ENCODE measurements around the gene PHOSPHO1. TPM values are rescaled to one million over a fixed set of nuclear protein-coding genes. Genes with fewer than 3 reads are reported as not detected.

The PHOSPHO1 gene
- total RNA-seq, 4 donors from 2014 or later: 1.2 to 1.5 (median 1.4) TPM; not detected in 1

GRCh38 chr17:49240619-49241018 is 10.0 kb upstream of the PHOSPHO1 start:
- DNase-seq (ENCODE audit: extremely low spot score): no peak
- no peaks in the 10 kb centered on the region for H3K27me3 ChIP-seq
- peaks cover 0 to 4% (median 0%) of the 10 kb centered on the region in 4 donors for H3K4me1 ChIP-seq
- 85% methylated on average over 1 of the region's 1 CpG for WGBS
- TF ChIP-seq POLR2A (IDR thresholded peaks at IDR 0.05; ENCODE audit: low read depth): no peak
- no peak overlapping the region for H3K27ac ChIP-seq (replicated peaks in 1 of 4)
- H3K9me3 ChIP-seq: no peaks in the 10 kb centered on the region
- H3K36me3 ChIP-seq: no peaks in the 10 kb centered on the region
- H3K4me3 ChIP-seq: no peak overlapping the region
- intact Hi-C loops (cut with DNase I): no loop called here

GRCh38 chr17:49239963-49240362 is 9.4 kb upstream of the PHOSPHO1 start:
- 86% methylated on average over 1 of the region's 1 CpG for WGBS
- TF ChIP-seq POLR2A (IDR thresholded peaks at IDR 0.05; ENCODE audit: low read depth) (no peak), CTCF (IDR thresholded peaks at IDR 0.05) (no peak), POLR2AphosphoS5 (IDR thresholded peaks at IDR 0.05) (no peak), EP300 (IDR thresholded peaks at IDR 0.05) (no peak)

GRCh38 chr17:49235896-49236295 is 5.3 kb upstream of the PHOSPHO1 start:
- Histone ChIP-seq H3K4me1 (peaks cover 0 to 11% (median 6%) of the 10 kb centered on the region in 4 donors), H3K4me3 (no peak overlapping the region), H3K27ac (replicated peaks in 1 of 4) (no peak overlapping the region), H3K36me3 (no peaks in the 10 kb centered on the region), H3K27me3 (no peaks in the 10 kb centered on the region), H3K9me3 (no peaks in the 10 kb centered on the region)
- DNase-seq (ENCODE audit: extremely low spot score): no peak
- no peak for TF ChIP-seq POLR2AphosphoS5 (IDR thresholded peaks at IDR 0.05)
- no peak for TF ChIP-seq POLR2A (IDR thresholded peaks at IDR 0.05; ENCODE audit: low read depth)
- no peak for TF ChIP-seq CTCF (IDR thresholded peaks at IDR 0.05)
- no peak for TF ChIP-seq EP300 (IDR thresholded peaks at IDR 0.05)
- intact Hi-C loops (cut with DNase I): no loop called here
- WGBS: 85% methylated on average over 4 of the region's 4 CpGs

More at GRCh38 chr17:49239963-49240362, 9.4 kb upstream of the PHOSPHO1 start:
- Histone ChIP-seq H3K4me1 (peaks cover 0 to 4% (median 0%) of the 10 kb centered on the region in 4 donors), H3K36me3 (no peaks in the 10 kb centered on the region), H3K27me3 (no peaks in the 10 kb centered on the region), H3K27ac (replicated peaks in 1 of 4) (no peak overlapping the region), H3K4me3 (no peak overlapping the region), H3K9me3 (no peaks in the 10 kb centered on the region)
- no peak for DNase-seq (ENCODE audit: extremely low spot score)
- intact Hi-C loops (cut with DNase I): no loop called here

- Histone ChIP-seq H3K27ac (replicated peaks in 1 of 4) (no peak overlapping the region), H3K4me1 (peaks cover 8 to 19% (median 18%) of the 10 kb centered on the region in 4 donors), H3K9me3 (no peaks in the 10 kb centered on the region), H3K36me3 (no peaks in the 10 kb centered on the region), H3K27me3 (peaks cover 0 to 2% (median 0%) of the 10 kb centered on the region in 4 donors), H3K4me3 (no peak overlapping the region)
- DNase-seq (ENCODE audit: extremely low spot score): no peak
- intact Hi-C loops (cut with DNase I): no loop called here
- TF ChIP-seq POLR2AphosphoS5 (IDR thresholded peaks at IDR 0.05) (no peak), POLR2A (IDR thresholded peaks at IDR 0.05; ENCODE audit: low read depth) (no peak), CTCF (IDR thresholded peaks at IDR 0.05) (no peak), EP300 (IDR thresholded peaks at IDR 0.05) (no peak)
- 84% methylated on average over 5 of the region's 5 CpGs for WGBS
These were observed 4.0 kb upstream of the PHOSPHO1 start for GRCh38 chr17:49234509-49235080.

- Histone ChIP-seq H3K4me3 (peak overlapping the region in 2 of 4 donors; percentile 61 to 67), H3K27ac (replicated peaks in 1 of 4) (no peak overlapping the region), H3K4me1 (peaks cover 12 to 22% (median 21%) of the 10 kb centered on the region in 4 donors), H3K9me3 (no peaks in the 10 kb centered on the region), H3K36me3 (no peaks in the 10 kb centered on the region), H3K27me3 (peaks cover 0 to 14% (median 4%) of the 10 kb centered on the region in 4 donors)
- TF ChIP-seq CTCF (IDR thresholded peaks at IDR 0.05) (no peak), EP300 (IDR thresholded peaks at IDR 0.05) (no peak), POLR2AphosphoS5 (IDR thresholded peaks at IDR 0.05) (no peak), POLR2A (IDR thresholded peaks at IDR 0.05; ENCODE audit: low read depth) (no peak)
- intact Hi-C loops (cut with DNase I): loop anchor here (2.0 kb wide), 1 partner anchor 39 kb away; no protein-coding TSS in a partner anchor
- no peak for DNase-seq (ENCODE audit: extremely low spot score)
- 62% methylated on average over 7 of the region's 7 CpGs for WGBS
These were observed 942 bp upstream of the PHOSPHO1 start for GRCh38 chr17:49231563-49231894.

Measured in esophagus muscularis mucosa (tissue), 4 donors.